Esophagus squamous epithelium (tissue), 4 donors: Measurements from ENCODE around the gene NME7.

ENCODE experiments used
- CTCF ChIP-seq, 6 experiments: fragments of 450-650 bp in 4 of 6; fragments of 200-600 bp in 2 of 6; sonication (generic) in 2 of 6; IDR thresholded peaks; one replicate each; pipeline ENCODE4 v1.5.1; 2016 to 2019; ENCODE audit warnings: antibody characterized with exemption in 6 of 6, mild to moderate bottlenecking in 4 of 6, moderate library complexity in 4 of 6
- POLR2A ChIP-seq, 4 donors: fragments of 450-650 bp; IDR thresholded peaks; one replicate each; pipeline ENCODE4 v1.6.1; 2017; ENCODE audit warnings: antibody characterized with exemption in 4 of 4, mild to moderate bottlenecking in 4 of 4, moderate library complexity in 3 of 4

- TF ChIP-seq POLR2A (IDR thresholded peaks at IDR 0.05) (no peak), CTCF (IDR thresholded peaks at IDR 0.05) (no peak)
These were observed 66.7 kb downstream of the NME7 start for GRCh38 chr1:169300854-169301253.
